ENCODE results near the gene VRK1. TPM values are rescaled to one million over a fixed set of nuclear protein-coding genes. Genes with fewer than 3 reads are reported as not detected.

VRK1 gene
- total and polyA plus RNA-seq, 2 of the 4 experiments (the other 2 are of a cell fraction) = 14.2 to 19.9 TPM

GRCh38 chr14:96916751-96917150, 119.6 kb downstream of the VRK1 start:
- no peak overlapping the region for H2BK15ac ChIP-seq (ENCODE audit: low read depth, low read length)
- POLR2A ChIA-PET (ENCODE audit: unreplicated experiment) = no interaction called here
- DNase-seq = no peak
- no peak overlapping the region for H4K8ac ChIP-seq (ENCODE audit: low read depth in 2 of 2, low read length in 2 of 2)
- no peaks in the 10 kb centered on the region for H3K4me1 ChIP-seq (ENCODE audit: control insufficient read depth, insufficient read depth, low read length)
- no peak overlapping the region for H3K23ac ChIP-seq (ENCODE audit: low read depth, low read length)
- H3K9me1 ChIP-seq (ENCODE audit: insufficient read depth, low read length) = no peaks in the 10 kb centered on the region
- H3K79me1 ChIP-seq (ENCODE audit: low read depth in 1 of 2, low read length in 2 of 2) = no peaks in the 10 kb centered on the region
- peaks cover 5% of the 10 kb centered on the region; the same call in 1 of the 2 replicates for H3K9me3 ChIP-seq (ENCODE audit: control insufficient read depth, insufficient read depth, low read length)
- no peak overlapping the region for H3K4ac ChIP-seq (ENCODE audit: low read depth, low read length)
- no peak overlapping the region for H3K9ac ChIP-seq (ENCODE audit: low read depth, low read length)
- H3K27ac ChIP-seq (ENCODE audit: insufficient read depth, low read length) = no peak overlapping the region
- no peak overlapping the region for H3K4me2 ChIP-seq (ENCODE audit: low read depth, low read length)
- intact Hi-C loops (cut with micrococcal nuclease) = no loop called here
- CTCF ChIA-PET = no interaction called here
- no peak overlapping the region for H3K14ac ChIP-seq (replicated peaks; ENCODE audit: low read depth, low read length)
- no peak overlapping the region for H3K56ac ChIP-seq (ENCODE audit: extremely low read depth, insufficient read depth, low read length)
- ATAC-seq (ENCODE audit: low read depth) = no peak
- no peak overlapping the region for H2AK9ac ChIP-seq (replicated peaks; ENCODE audit: low read depth, low read length, poor library complexity)
- dilution Hi-C loops (cut with HindIII; ENCODE audit: low sequenced_read_pairs, unreplicated experiment) = no loop called here
- TF ChIP-seq RAD21 (IDR thresholded peaks at IDR 0.05; ENCODE audit: low read length) (no peak), MAFK (IDR thresholded peaks at IDR 0.05; ENCODE audit: low read depth, low read length) (no peak), MAZ (IDR thresholded peaks at IDR 0.05; ENCODE audit: borderline replicate concordance, low read depth, low read length) (no peak), NFE2L2 (IDR thresholded peaks at IDR 0.05; ENCODE audit: low read depth, low read length) (no peak), MXI1 (IDR thresholded peaks at IDR 0.05; ENCODE audit: borderline replicate concordance, low read depth, low read length) (no peak), SMC3 (IDR thresholded peaks at IDR 0.05; ENCODE audit: low read depth, low read length) (no peak), CEBPB (IDR thresholded peaks at IDR 0.05; ENCODE audit: low read depth, low read length) (no peak), RFX5 (IDR thresholded peaks at IDR 0.05; ENCODE audit: low read depth, low read length) (no peak), RCOR1 (IDR thresholded peaks at IDR 0.05; ENCODE audit: insufficient replicate concordance, low read length) (no peak), USF2 (IDR thresholded peaks at IDR 0.05; ENCODE audit: low read depth, low read length) (no peak), BHLHE40 (IDR thresholded peaks at IDR 0.05; ENCODE audit: low read depth, low read length) (no peak), FOS (IDR thresholded peaks at IDR 0.05; ENCODE audit: low read depth, low read length) (no peak), CTCF (conservative IDR thresholded peaks at IDR 0.05; ENCODE audit: low read depth, low read length) (no peak), CHD1 (IDR thresholded peaks at IDR 0.05; ENCODE audit: low read depth, low read length) (no peak), POLR2A (IDR thresholded peaks at IDR 0.05; ENCODE audit: low read depth, low read length) (no peak), ELK1 (IDR thresholded peaks at IDR 0.05; ENCODE audit: borderline replicate concordance, low read depth, low read length) (no peak)
- H4K20me1 ChIP-seq (ENCODE audit: insufficient read depth, low read length) = no peaks in the 10 kb centered on the region
- no peaks in the 10 kb centered on the region for H3K27me3 ChIP-seq (ENCODE audit: control insufficient read depth, insufficient read depth, low read length)
- H4K91ac ChIP-seq (ENCODE audit: insufficient read depth, low read depth, low read length) = no peak overlapping the region
- H2AK5ac ChIP-seq (ENCODE audit: low read depth, low read length) = no peak overlapping the region
- in situ Hi-C loops (cut with MboI; ENCODE audit: low sequenced_read_pairs) = no loop called here
- no peak overlapping the region for H2AFZ ChIP-seq (replicated peaks; ENCODE audit: low read length, poor library complexity)
- H3K18ac ChIP-seq (ENCODE audit: low read depth, low read length) = no peak overlapping the region
- BruUV-seq (replicated peaks) = no TSS peak
- no peak overlapping the region for H2BK5ac ChIP-seq (ENCODE audit: low read depth, low read length, poor library complexity, severe bottlenecking)
- no peak overlapping the region for H2BK20ac ChIP-seq (ENCODE audit: low read depth, low read length)
- no peak overlapping the region for H3K4me3 ChIP-seq (ENCODE audit: insufficient read depth, low read depth, low read length)
- WGBS, 2 experiments (ENCODE audit: extremely low coverage in 2 of 2, insufficient read length in 1 of 2) = 100% methylated on average over 1 of the region's 1 CpG; no CpG with 5 or more reads in 1 of the 2 experiments
- H3K36me3 ChIP-seq (ENCODE audit: control insufficient read depth, insufficient read depth, low read length) = no peaks in the 10 kb centered on the region
- no peak overlapping the region for H2BK120ac ChIP-seq (ENCODE audit: low read depth, low read length)
- no peak overlapping the region for H4K5ac ChIP-seq (ENCODE audit: low read depth, low read length)
